Ishikawa (cell line): ENCODE measurements around the gene SLC25A19.

Experiments used
- CEBPB ChIP-seq: IDR thresholded peaks from 2 replicates; pipeline ENCODE4 v1.6.1; 2012
- CREB1 ChIP-seq: IDR thresholded peaks from 2 replicates; pipeline ENCODE4 v1.6.1; 2012; ENCODE audit warnings: low read depth
- EGR1 ChIP-seq: IDR thresholded peaks from 2 replicates; pipeline ENCODE4 v1.6.1; 2012
- EP300 ChIP-seq: IDR thresholded peaks from 2 replicates; pipeline ENCODE4 v1.6.1; 2012; ENCODE audit warnings: borderline replicate concordance
- FOXM1 ChIP-seq: IDR thresholded peaks from 2 replicates; pipeline ENCODE4 v1.6.1; 2012; ENCODE audit warnings: low read depth, borderline replicate concordance
- MAX ChIP-seq: IDR thresholded peaks from 2 replicates; pipeline ENCODE4 v1.6.1; 2012
- NFIC ChIP-seq: IDR thresholded peaks from 2 replicates; pipeline ENCODE4 v1.6.1; 2012
- RAD21 ChIP-seq: IDR thresholded peaks from 2 replicates; pipeline ENCODE4 v1.6.1; 2012; ENCODE audit warnings: low read depth
- REST ChIP-seq: IDR thresholded peaks from 2 replicates; pipeline ENCODE4 v1.6.1; 2012; ENCODE audit warnings: low read depth, mild to moderate bottlenecking
- TAF1 ChIP-seq: IDR thresholded peaks from 2 replicates; pipeline ENCODE4 v1.6.1; 2012; ENCODE audit warnings: low read depth, mild to moderate bottlenecking
- TCF12 ChIP-seq: IDR thresholded peaks from 2 replicates; pipeline ENCODE4 v1.6.1; 2012; ENCODE audit warnings: low read depth
- TEAD4 ChIP-seq: IDR thresholded peaks from 2 replicates; pipeline ENCODE4 v1.6.1; 2012
- USF1 ChIP-seq: IDR thresholded peaks from 2 replicates; pipeline ENCODE4 v1.6.1; 2012
- YY1 ChIP-seq: IDR thresholded peaks from 2 replicates; pipeline ENCODE4 v1.6.1; 2012; ENCODE audit warnings: low read depth
- ZBTB7A ChIP-seq: IDR thresholded peaks from 2 replicates; pipeline ENCODE4 v1.6.1; 2012; ENCODE audit warnings: low read depth

Gene SLC25A19

GRCh38 chr17:75289832-75290337, 652 bp upstream of the SLC25A19 start:
- no peak for TF ChIP-seq CEBPB
- peak; percentile 47 for TF ChIP-seq ZBTB7A
- 0 out of 2 replicates have a peak, but pooled peaks have one; percentile 25 for TF ChIP-seq CREB1
- 0 out of 2 replicates have a peak, but pooled peaks have one; percentile 4 for TF ChIP-seq EP300
- peak; percentile 41; the same call in 1 of the 2 replicates for TF ChIP-seq RAD21
- TF ChIP-seq USF1, result no peak

- no peak for TF ChIP-seq YY1
- TF ChIP-seq NFIC, result no peak
- TF ChIP-seq CEBPB, result no peak
- TF ChIP-seq ZBTB7A, result no peak
- no peak for TF ChIP-seq RAD21
- no peak; the same call in 1 of the 2 replicates for TF ChIP-seq USF1
- TF ChIP-seq TEAD4, result peak; percentile 6; the same call in 1 of the 2 replicates
- TF ChIP-seq CREB1, result no peak
These were observed 491 bp downstream of the SLC25A19 start for GRCh38 chr17:75288770-75289114.

- no peak for TF ChIP-seq USF1
- TF ChIP-seq RAD21, result no peak
- TF ChIP-seq NFIC, result no peak
These were observed 874 bp downstream of the SLC25A19 start for GRCh38 chr17:75288359-75288758.

GRCh38 chr17:75287221-75287620, 2.0 kb downstream of the SLC25A19 start:
- no peak for TF ChIP-seq EGR1
- TF ChIP-seq USF1, result no peak
- TF ChIP-seq TCF12, result no peak
- TF ChIP-seq YY1, result no peak
- no peak for TF ChIP-seq REST
- TF ChIP-seq NFIC, result no peak
- no peak for TF ChIP-seq EP300
- no peak for TF ChIP-seq TAF1
- TF ChIP-seq RAD21, result no peak
- TF ChIP-seq CREB1, result no peak
- TF ChIP-seq TEAD4, result no peak
- no peak for TF ChIP-seq ZBTB7A
- no peak for TF ChIP-seq CEBPB
- no peak for TF ChIP-seq MAX
- TF ChIP-seq FOXM1, result no peak

GRCh38 chr17:75285123-75285522, 4.1 kb downstream of the SLC25A19 start:
- no peak for TF ChIP-seq TCF12
- TF ChIP-seq MAX, result no peak
- no peak for TF ChIP-seq USF1
- no peak for TF ChIP-seq EP300
- TF ChIP-seq CREB1, result no peak
- no peak for TF ChIP-seq TAF1
- no peak for TF ChIP-seq RAD21
- TF ChIP-seq CEBPB, result no peak
- TF ChIP-seq NFIC, result no peak

GRCh38 chr17:75277664-75278071, 11.6 kb downstream of the SLC25A19 start:
- TF ChIP-seq USF1, result no peak
- TF ChIP-seq YY1, result no peak
- TF ChIP-seq FOXM1, result no peak
- TF ChIP-seq MAX, result no peak
- TF ChIP-seq TEAD4, result no peak
- TF ChIP-seq TAF1, result no peak
- no peak for TF ChIP-seq EP300
- TF ChIP-seq TCF12, result no peak
- TF ChIP-seq CREB1, result no peak
- no peak for TF ChIP-seq ZBTB7A
- TF ChIP-seq CEBPB, result no peak
- TF ChIP-seq NFIC, result no peak
- no peak for TF ChIP-seq REST
- no peak for TF ChIP-seq RAD21
- TF ChIP-seq EGR1, result no peak
